Thoracic aorta (tissue), 2 donors: Measurements from ENCODE around the gene PRPF39. TPM values are rescaled to one million over a fixed set of nuclear protein-coding genes. Genes with fewer than 3 reads are reported as not detected.

ENCODE experiments used
- ATAC-seq: fragments of 150-250 bp; one replicate; pipeline ENCODE4 v1.8.0; 2017; ENCODE audit warnings: low read depth; ENCODE audit not compliant: insufficient number of reproducible peaks, low FRiP score
- DNase-seq: peaks from one replicate; pipeline ENCODE4 v3.0.0-alpha.2; 2020; ENCODE audit warnings: low spot score
- H3K27ac ChIP-seq, 2 donors: fragments of 200-600 bp; sonication (generic); 1 replicate in 1 of 2; 2 replicates in 1 of 2; pipeline ENCODE4 v1.5.1; 2016; ENCODE audit warnings: mild to moderate bottlenecking in 2 of 2, moderate library complexity in 2 of 2
- H3K27me3 ChIP-seq: fragments of 200-600 bp; sonication (generic); replicated peaks from 2 replicates; pipeline ENCODE4 v1.6.0; 2016; ENCODE audit warnings: mild to moderate bottlenecking; ENCODE audit not compliant: insufficient read depth
- H3K36me3 ChIP-seq: fragments of 200-600 bp; sonication (generic); one replicate; pipeline ENCODE4 v1.5.1; 2016
- H3K4me1 ChIP-seq, 2 donors: fragments of 200-600 bp; sonication (generic); 1 replicate in 1 of 2; 2 replicates in 1 of 2; pipeline versions ENCODE4 v1.5.1 to v1.6.0; 2016; ENCODE audit warnings: low read depth in 2 of 2, mild to moderate bottlenecking in 1 of 2; ENCODE audit not compliant: control insufficient read depth in 1 of 2
- H3K4me3 ChIP-seq: fragments of 200-600 bp; sonication (generic); 2 replicates; pipeline ENCODE4 v1.5.1; 2016; ENCODE audit warnings: mild to moderate bottlenecking
- H3K9me3 ChIP-seq: fragments of 200-600 bp; sonication (generic); 2 replicates; pipeline ENCODE4 v1.5.1; 2016
- total RNA-seq, 2 donors: library from RNA; depleted of rRNA; stranded (reverse); fragments of >200 nt; gene quantifications; one replicate each; pipeline versions ENCODE4 v1.1.0 to v1.2.3, GENCODE V29; 2016
- TF ChIP-seq, protein P1 (sequence below): fragments of 200-600 bp; sonication (generic); IDR thresholded peaks from one replicate; pipeline ENCODE4 v1.5.1; 2019; ENCODE audit warnings: antibody characterized with exemption

Gene PRPF39
- total RNA-seq, 2 donors from 2014 or later, result 20.0 to 37.5 TPM

DNA sequence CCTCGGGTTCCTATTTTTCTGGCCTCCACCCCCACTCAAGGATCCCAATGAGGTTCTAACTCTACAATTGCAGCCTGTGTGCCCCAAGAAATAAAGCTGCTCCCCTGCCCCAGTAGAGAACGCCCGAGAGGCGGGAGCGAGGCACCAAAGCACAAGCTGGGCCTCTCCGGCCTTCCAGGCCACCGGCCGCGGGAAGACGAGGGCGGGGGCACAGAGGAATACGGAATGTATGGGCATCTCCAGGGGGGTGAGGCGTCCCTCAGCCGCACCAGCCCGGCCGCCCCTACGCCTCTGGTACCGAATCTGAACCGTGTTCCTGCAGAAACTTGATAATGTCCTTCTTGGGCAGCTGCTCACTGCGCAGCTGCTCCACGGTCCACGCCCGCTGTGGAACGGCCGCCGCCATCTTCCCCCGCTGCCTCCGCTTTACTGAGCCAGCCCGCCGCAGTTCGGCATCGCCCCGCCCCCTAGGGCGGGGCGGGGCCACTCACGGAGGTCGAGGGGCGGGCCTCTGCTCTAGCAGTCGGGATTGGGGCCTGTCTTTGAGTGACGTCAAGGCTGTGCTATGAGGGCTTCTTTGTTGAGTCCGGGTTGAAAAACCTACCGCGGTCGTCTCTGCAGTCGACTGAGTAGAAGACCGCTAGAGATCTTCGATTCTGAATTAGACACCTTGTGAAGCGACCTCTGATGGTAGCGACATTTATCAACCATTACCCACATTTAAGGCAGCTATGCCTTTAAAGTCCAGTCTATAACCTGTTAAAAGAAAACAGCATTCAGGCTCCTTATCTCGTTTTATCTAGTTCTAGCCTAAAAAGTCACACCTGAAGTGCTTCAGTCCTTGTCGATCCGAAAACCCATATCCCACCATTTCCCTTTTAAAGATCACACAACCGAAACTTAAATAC, 50.4 kb downstream of the PRPF39 start, which contains the start of gene FKBP3:
Gene FKBP3 (minus strand): TSS at position 431 of the 908 bp plus-strand sequence. CDS start 25 bp downstream, at position 406.
- TF ChIP-seq, protein P1, sequence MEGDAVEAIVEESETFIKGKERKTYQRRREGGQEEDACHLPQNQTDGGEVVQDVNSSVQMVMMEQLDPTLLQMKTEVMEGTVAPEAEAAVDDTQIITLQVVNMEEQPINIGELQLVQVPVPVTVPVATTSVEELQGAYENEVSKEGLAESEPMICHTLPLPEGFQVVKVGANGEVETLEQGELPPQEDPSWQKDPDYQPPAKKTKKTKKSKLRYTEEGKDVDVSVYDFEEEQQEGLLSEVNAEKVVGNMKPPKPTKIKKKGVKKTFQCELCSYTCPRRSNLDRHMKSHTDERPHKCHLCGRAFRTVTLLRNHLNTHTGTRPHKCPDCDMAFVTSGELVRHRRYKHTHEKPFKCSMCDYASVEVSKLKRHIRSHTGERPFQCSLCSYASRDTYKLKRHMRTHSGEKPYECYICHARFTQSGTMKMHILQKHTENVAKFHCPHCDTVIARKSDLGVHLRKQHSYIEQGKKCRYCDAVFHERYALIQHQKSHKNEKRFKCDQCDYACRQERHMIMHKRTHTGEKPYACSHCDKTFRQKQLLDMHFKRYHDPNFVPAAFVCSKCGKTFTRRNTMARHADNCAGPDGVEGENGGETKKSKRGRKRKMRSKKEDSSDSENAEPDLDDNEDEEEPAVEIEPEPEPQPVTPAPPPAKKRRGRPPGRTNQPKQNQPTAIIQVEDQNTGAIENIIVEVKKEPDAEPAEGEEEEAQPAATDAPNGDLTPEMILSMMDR, result no peak
- Histone ChIP-seq H3K27ac (peak within 1 kb of the TSS; percentile 88), H3K4me1 (peaks cover 10 to 28% of the 10 kb centered on the region in 2 donors), H3K9me3 (no peaks in the 10 kb centered on the region), H3K27me3 (no peaks in the 10 kb centered on the region), H3K36me3 (no peaks in the 10 kb centered on the region), H3K4me3 (peak within 1 kb of the TSS; percentile 85)
- peak; percentile 97 for DNase-seq
- ATAC-seq, result peak; percentile 96

DNA sequence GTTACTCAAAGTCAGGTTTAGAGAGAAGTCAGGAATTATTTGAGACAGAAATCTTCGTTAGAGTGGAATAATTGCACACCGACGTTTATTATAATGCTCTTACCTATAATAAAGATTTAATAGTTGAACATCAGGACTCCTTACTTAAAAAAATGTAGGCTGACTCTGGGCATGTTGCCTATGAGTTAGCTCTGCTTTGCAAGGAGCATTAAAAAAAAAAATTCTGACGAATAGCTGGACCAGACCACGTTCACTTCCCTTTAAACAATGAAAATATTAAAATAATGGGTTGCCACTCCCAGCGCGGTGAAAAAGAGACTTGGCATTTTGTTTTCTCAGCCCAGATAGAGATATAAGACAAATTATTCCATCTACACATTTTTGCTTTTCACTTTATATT, 51.2 kb downstream of the PRPF39 start:
- Histone ChIP-seq H3K9me3 (no peaks in the 10 kb centered on the region), H3K4me1 (peaks cover 10 to 28% of the 10 kb centered on the region in 2 donors), H3K27ac (peak overlapping the region; percentile 88), H3K4me3 (peak overlapping the region; percentile 85), H3K27me3 (no peaks in the 10 kb centered on the region), H3K36me3 (no peaks in the 10 kb centered on the region)
- DNase-seq (no peak), ATAC-seq (no peak)
- TF ChIP-seq, protein P1, result no peak

DNA sequence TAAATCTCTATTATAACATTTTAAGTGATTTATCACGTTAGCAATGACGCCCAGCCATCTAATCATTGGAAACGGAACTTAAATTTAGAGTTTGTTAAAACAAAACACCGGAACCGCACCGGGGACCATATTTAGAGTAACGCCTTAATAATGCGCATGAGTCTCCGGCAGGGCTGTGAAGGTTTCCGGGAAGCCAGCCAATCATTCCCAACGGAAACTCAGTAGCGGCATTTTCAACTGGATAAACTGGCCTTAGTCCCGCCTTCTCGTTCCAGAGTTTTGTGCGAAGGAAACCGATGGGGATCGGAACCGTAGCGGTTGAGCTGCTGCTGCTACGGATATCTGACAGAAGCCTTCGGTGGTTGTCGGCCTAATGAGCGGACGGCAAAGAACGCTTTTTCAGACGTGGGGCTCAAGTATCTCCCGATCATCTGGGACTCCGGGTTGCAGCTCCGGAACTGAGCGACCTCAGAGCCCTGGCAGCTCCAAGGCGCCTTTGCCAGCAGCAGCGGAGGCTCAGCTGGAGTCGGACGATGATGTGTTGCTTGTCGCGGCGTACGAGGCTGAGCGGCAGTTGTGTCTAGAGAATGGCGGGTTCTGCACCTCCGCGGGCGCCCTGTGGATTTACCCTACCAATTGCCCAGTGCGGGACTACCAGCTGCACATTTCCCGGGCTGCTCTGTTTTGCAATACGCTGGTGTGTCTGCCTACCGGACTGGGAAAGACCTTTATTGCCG, 51.9 kb downstream of the PRPF39 start, which contains the start of gene FANCM:
Gene FANCM (plus strand): TSS at position 272 of the 737 bp plus-strand sequence. CDS start 102 bp downstream, at position 374.
- Histone ChIP-seq H3K4me1 (peaks cover 10 to 25% of the 10 kb centered on the region in 2 donors), H3K4me3 (peak within 1 kb of the TSS; percentile 85), H3K9me3 (no peaks in the 10 kb centered on the region), H3K27me3 (no peaks in the 10 kb centered on the region), H3K27ac (peak within 1 kb of the TSS; percentile 88), H3K36me3 (no peaks in the 10 kb centered on the region)
- TF ChIP-seq, protein P1, result no peak
- ATAC-seq (peak; percentile 72), DNase-seq (peak; percentile 83)

DNA sequence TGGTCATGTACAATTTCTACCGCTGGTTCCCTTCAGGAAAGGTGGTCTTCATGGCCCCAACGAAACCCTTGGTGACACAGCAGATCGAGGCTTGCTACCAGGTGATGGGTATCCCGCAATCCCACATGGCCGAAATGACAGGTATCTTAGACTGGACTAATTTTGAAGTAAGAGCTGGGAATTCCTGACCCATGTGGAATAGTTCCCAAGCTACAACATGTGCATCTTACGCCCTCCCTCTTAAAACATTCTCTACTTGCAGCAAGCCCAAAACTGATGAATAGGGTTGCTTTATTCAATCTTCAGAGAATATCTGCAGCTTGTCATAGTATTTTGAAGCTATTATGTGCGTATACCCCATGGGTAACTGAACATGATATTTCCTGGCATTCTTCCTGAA, 52.5 kb downstream of the PRPF39 start:
- DNase-seq, result no peak

More for the DNA sequence above, 52.5 kb downstream of the PRPF39 start:
- Histone ChIP-seq H3K4me1 (peaks cover 10 to 25% of the 10 kb centered on the region in 2 donors), H3K36me3 (no peaks in the 10 kb centered on the region), H3K9me3 (no peaks in the 10 kb centered on the region), H3K27ac (peak overlapping the region; percentile 63 to 88), H3K4me3 (peak overlapping the region; percentile 85), H3K27me3 (no peaks in the 10 kb centered on the region)
- TF ChIP-seq, protein P1, result no peak
- ATAC-seq, result no peak
